WERI-Rb-1 (cell line): ENCODE data around the gene SUFU.
"Not testable (repeated sequence)": the region's sequence is repeated elsewhere in the genome, so short reads cannot be mapped to it uniquely, and the experiment has no call there.

Experiments used
- DNase-seq: peaks from one replicate; pipeline ENCODE4 v3.0.0-alpha.2; 2020
- H3K27ac ChIP-seq: fragments of 250-450 bp; sonication (Bioruptor Pico); 2 replicates; pipeline ENCODE4 v1.5.1; 2020; ENCODE audit warnings: mild to moderate bottlenecking, moderate library complexity
- H3K27me3 ChIP-seq: fragments of 250-450 bp; sonication (Bioruptor Pico); 2 replicates; pipeline ENCODE4 v1.5.1; 2021; ENCODE audit warnings: mild to moderate bottlenecking, low read depth, moderate library complexity; ENCODE audit not compliant: insufficient read depth, severe bottlenecking
- H3K36me3 ChIP-seq: fragments of 250-450 bp; sonication (Bioruptor Pico); 2 replicates; pipeline ENCODE4 v1.5.1; 2020; ENCODE audit warnings: mild to moderate bottlenecking, moderate library complexity
- H3K4me3 ChIP-seq: 2 replicates; pipeline ENCODE4 v1.5.1; 2011; ENCODE audit warnings: low read depth, mild to moderate bottlenecking, control low read depth, low read length
- H3K9me3 ChIP-seq: fragments of 250-450 bp; sonication (Bioruptor Pico); 2 replicates; pipeline ENCODE4 v1.5.1; 2021; ENCODE audit warnings: mild to moderate bottlenecking, moderate library complexity; ENCODE audit not compliant: severe bottlenecking
- CTCF ChIP-seq: IDR thresholded peaks from 2 replicates; pipeline ENCODE4 v1.5.1; 2011; ENCODE audit warnings: low read depth, mild to moderate bottlenecking, control low read depth, inconsistent platforms, low read length

SUFU gene

GRCh38 chr10:102657984-102658724 lies 154.4 kb downstream of the SUFU start:
- no peak for DNase-seq
- H3K27ac ChIP-seq: no peak overlapping the region

GRCh38 chr10:102658802-102659201 lies 155.0 kb downstream of the SUFU start:
- no peak for DNase-seq
- no peaks in the 10 kb centered on the region for H3K27me3 ChIP-seq
- peaks cover 26% of the 10 kb centered on the region for H3K36me3 ChIP-seq
- no peaks in the 10 kb centered on the region for H3K9me3 ChIP-seq
- no peak overlapping the region for H3K4me3 ChIP-seq
- TF ChIP-seq CTCF: no peak
- no peak overlapping the region for H3K27ac ChIP-seq

More at GRCh38 chr10:102657984-102658724, 154.4 kb downstream of the SUFU start:
- Histone ChIP-seq H3K36me3 (peaks cover 30% of the 10 kb centered on the region), H3K4me3 (no peak overlapping the region), H3K9me3 (no peaks in the 10 kb centered on the region), H3K27me3 (no peaks in the 10 kb centered on the region)
- no peak for TF ChIP-seq CTCF

- TF ChIP-seq CTCF: no peak
- no peaks in the 10 kb centered on the region for H3K9me3 ChIP-seq
- no peak overlapping the region for H3K27ac ChIP-seq
- H3K4me3 ChIP-seq: no peak overlapping the region
- H3K36me3 ChIP-seq: peaks cover 14% of the 10 kb centered on the region
- no peaks in the 10 kb centered on the region for H3K27me3 ChIP-seq
- DNase-seq: peak; percentile 53
Observed at GRCh38 chr10:102660888-102661657, 157.3 kb downstream of the SUFU start.

GRCh38 chr10:102661658-102662028 lies 157.9 kb downstream of the SUFU start:
- no peak for DNase-seq
- no peaks in the 10 kb centered on the region for H3K27me3 ChIP-seq
- no peaks in the 10 kb centered on the region for H3K9me3 ChIP-seq
- no peak overlapping the region for H3K4me3 ChIP-seq
- peaks cover 8% of the 10 kb centered on the region; the same call in 1 of the 2 replicates for H3K36me3 ChIP-seq
- TF ChIP-seq CTCF: no peak
- H3K27ac ChIP-seq: no peak overlapping the region

GRCh38 chr10:102665904-102666509 lies 162.2 kb downstream of the SUFU start:
- H3K4me3 ChIP-seq: no peak overlapping the region
- no peak for TF ChIP-seq CTCF
- no peak overlapping the region for H3K27ac ChIP-seq
- H3K27me3 ChIP-seq: no peaks in the 10 kb centered on the region
- H3K9me3 ChIP-seq: no peaks in the 10 kb centered on the region
- H3K36me3 ChIP-seq: no peaks in the 10 kb centered on the region
- DNase-seq: no peak

- not testable (repeated sequence) for DNase-seq, H3K9me3 ChIP-seq, H3K36me3 ChIP-seq, H3K27ac ChIP-seq, H3K4me3 ChIP-seq, H3K27me3 ChIP-seq
Observed at GRCh38 chr10:102667411-102667810, 163.6 kb downstream of the SUFU start.
